ENCODE results near the gene CMYA5.

DNA sequence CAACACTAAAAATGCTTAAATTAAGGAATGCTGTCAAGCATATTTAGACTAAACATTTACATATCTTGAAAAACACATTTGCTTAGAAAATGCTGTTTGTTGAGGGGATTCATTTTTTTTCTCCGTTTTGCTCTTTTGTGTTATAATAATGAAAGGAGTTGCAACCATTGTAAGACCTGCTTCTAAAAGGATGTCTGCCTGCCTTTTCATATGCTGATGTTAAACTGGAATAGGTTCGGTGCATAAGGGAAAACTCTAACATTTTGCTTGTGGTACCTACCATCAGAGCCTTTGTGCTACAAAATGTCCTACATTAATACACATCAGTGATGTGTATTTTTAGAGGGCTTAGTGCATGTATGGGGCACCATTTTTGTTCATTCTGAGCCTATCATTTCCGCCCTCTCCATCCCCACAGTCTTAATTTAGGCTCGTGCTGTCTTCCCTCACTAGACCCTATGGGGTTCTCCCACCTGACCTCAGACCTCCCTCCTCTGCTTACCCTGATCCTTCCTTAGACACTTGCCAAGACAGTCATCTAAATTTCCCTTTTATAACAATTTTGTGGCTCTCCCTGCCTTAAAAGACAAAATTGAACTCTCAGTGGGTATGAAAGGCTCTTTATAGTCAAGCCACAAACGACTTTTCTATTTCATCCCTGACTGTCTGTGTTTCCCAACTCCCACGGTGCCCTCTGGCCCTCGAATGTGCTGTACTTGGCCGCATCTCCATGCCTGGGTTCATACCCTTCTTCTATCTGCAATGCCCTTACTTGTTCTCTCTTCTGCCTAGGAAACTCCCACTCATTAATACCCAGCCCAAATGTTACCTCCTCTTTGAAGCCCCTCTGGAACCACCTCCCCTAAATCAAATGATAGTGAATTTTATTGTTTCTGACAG lies 61.2 kb downstream of the CMYA5 start:
- TF ChIP-seq, protein P1, sequence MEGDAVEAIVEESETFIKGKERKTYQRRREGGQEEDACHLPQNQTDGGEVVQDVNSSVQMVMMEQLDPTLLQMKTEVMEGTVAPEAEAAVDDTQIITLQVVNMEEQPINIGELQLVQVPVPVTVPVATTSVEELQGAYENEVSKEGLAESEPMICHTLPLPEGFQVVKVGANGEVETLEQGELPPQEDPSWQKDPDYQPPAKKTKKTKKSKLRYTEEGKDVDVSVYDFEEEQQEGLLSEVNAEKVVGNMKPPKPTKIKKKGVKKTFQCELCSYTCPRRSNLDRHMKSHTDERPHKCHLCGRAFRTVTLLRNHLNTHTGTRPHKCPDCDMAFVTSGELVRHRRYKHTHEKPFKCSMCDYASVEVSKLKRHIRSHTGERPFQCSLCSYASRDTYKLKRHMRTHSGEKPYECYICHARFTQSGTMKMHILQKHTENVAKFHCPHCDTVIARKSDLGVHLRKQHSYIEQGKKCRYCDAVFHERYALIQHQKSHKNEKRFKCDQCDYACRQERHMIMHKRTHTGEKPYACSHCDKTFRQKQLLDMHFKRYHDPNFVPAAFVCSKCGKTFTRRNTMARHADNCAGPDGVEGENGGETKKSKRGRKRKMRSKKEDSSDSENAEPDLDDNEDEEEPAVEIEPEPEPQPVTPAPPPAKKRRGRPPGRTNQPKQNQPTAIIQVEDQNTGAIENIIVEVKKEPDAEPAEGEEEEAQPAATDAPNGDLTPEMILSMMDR (IDR thresholded peaks at IDR 0.05; ENCODE audit: low read depth, low read length) = no peak
- no peak for TF ChIP-seq EZH2phosphoT487 (IDR thresholded peaks at IDR 0.05; ENCODE audit: low read depth)
